ENCODE data around the gene GLRA1. TPM values are rescaled to one million over a fixed set of nuclear protein-coding genes. Genes with fewer than 3 reads are reported as not detected.

GLRA1 gene
- total and polyA plus RNA-seq, 3 experiments from 2014 or later, result not detected

DNA sequence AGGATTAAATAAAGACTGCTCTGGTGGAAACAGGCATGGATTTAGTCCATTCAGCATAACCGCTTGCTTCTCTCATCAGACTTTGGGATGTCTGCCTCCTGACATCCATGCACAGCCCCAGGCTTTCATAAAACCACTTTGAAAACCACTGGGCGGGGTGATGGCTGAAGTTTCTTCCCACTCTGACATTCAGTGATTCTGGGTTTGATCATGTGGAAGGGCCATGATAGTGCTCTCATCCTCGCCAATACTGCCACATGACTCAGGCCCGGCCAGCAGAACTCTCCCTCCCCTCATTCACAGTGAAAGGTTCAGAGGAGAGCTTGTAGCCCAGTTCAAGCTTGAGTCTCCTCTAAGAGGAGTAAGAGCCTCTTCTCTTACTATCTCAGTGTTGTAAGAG is 29.6 kb upstream of the GLRA1 start:
- Histone ChIP-seq H3K4me1 (ENCODE audit: insufficient read depth, low read length) (peaks cover 17% of the 10 kb centered on the region), H3K36me3 (ENCODE audit: insufficient read depth, low read length) (no peaks in the 10 kb centered on the region)
- H3K9me3 Mint-ChIP-seq, result no peaks in the 10 kb centered on the region

DNA sequence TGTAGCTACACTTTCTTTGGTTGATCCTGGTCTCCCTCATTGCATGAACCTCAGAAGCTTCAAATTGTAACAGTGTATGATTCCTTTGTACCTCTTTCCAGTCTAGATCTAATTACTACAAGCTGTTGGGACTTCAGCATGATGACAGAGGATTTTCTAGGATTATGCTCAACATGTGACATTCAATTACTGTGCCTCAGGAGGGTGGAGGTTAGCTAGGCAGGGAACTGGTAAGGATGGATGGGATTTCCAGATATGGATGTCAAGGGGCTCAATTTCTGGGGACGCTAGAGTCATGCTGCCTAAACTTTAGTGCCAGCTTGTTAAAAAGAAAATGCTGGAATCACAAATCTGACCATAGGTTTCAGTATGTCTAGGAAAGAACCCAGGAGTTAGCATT is 29.2 kb upstream of the GLRA1 start:
- H3K36me3 ChIP-seq (ENCODE audit: insufficient read depth, low read length), result no peaks in the 10 kb centered on the region
- Mint-ChIP-seq H3K4me3 (no peak overlapping the region), H3K4me1 (peaks cover 37 to 44% (median 42%) of the 10 kb centered on the region in 3 donors), H3K36me3 (peaks cover 0 to 4% (median 2%) of the 10 kb centered on the region in 3 donors), H3K9me3 (no peaks in the 10 kb centered on the region), H3K27ac (no peak overlapping the region), H3K27me3 (peaks cover under 1 to 13% of the 10 kb centered on the region in 2 donors)
- no peak for DNase-seq
- H3K4me3 ChIP-seq (ENCODE audit: low read length), result no peak overlapping the region
- H3K4me1 ChIP-seq (ENCODE audit: insufficient read depth, low read length), result peaks cover 17% of the 10 kb centered on the region
- H3K27ac ChIP-seq (ENCODE audit: low read depth, low read length), result no peak overlapping the region
- CTCF ChIA-PET, result no interaction called here
- H3K27me3 ChIP-seq (ENCODE audit: insufficient read depth, low read length, poor library complexity, severe bottlenecking), result no peaks in the 10 kb centered on the region
- POLR2A ChIA-PET, result no interaction called here
- H3K9me3 ChIP-seq (ENCODE audit: low read length), result no peaks in the 10 kb centered on the region

More for the DNA sequence above, 29.6 kb upstream of the GLRA1 start:
- Histone ChIP-seq H3K4me3 (ENCODE audit: low read length) (no peak overlapping the region), H3K9me3 (ENCODE audit: low read length) (no peaks in the 10 kb centered on the region), H3K27ac (ENCODE audit: low read depth, low read length) (no peak overlapping the region), H3K27me3 (ENCODE audit: insufficient read depth, low read length, poor library complexity, severe bottlenecking) (no peaks in the 10 kb centered on the region)
- DNase-seq, result no peak
- no peak overlapping the region for H3K4me3 Mint-ChIP-seq
- ChIA-PET CTCF (no interaction called here), POLR2A (no interaction called here)
- peaks cover 37 to 44% (median 39%) of the 10 kb centered on the region in 3 donors for H3K4me1 Mint-ChIP-seq
- peak overlapping the region in 1 of 8 donors; percentile 19 for H3K27ac Mint-ChIP-seq
- peaks cover 0 to 10% of the 10 kb centered on the region in 2 donors for H3K27me3 Mint-ChIP-seq
- H3K36me3 Mint-ChIP-seq, result peaks cover 0 to 4% (median 2%) of the 10 kb centered on the region in 3 donors

DNA sequence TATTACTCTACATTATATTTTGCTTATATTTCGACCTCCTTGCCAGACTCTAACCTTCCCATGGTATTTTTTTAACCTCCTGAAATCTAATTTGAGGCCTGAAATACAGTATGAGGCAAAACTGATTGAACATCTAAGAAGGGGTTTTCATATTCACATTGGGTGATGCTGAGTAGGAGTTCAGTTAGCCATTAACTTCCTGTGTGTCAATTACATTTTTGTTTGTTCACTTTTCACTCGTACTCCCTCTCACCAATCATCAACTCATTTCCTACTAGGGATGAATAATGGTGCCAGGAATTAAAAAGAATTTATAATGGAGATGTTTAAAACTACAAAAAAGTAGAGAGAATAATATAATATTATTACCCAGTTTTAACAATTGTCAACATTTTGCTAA is 27.6 kb upstream of the GLRA1 start:
- Histone ChIP-seq H3K27ac (ENCODE audit: low read depth, low read length) (no peak overlapping the region), H3K4me3 (ENCODE audit: low read length) (no peak overlapping the region), H3K36me3 (ENCODE audit: insufficient read depth, low read length) (no peaks in the 10 kb centered on the region), H3K9me3 (ENCODE audit: low read length) (no peaks in the 10 kb centered on the region), H3K27me3 (ENCODE audit: insufficient read depth, low read length, poor library complexity, severe bottlenecking) (no peaks in the 10 kb centered on the region), H3K4me1 (ENCODE audit: insufficient read depth, low read length) (peaks cover 14% of the 10 kb centered on the region)
- ChIA-PET POLR2A (no interaction called here), CTCF (no interaction called here)
- Mint-ChIP-seq H3K4me1 (peaks cover 38 to 44% (median 42%) of the 10 kb centered on the region in 3 donors), H3K36me3 (peaks cover 0 to 4% (median 2%) of the 10 kb centered on the region in 3 donors), H3K27ac (no peak overlapping the region), H3K27me3 (peaks cover 3 to 15% of the 10 kb centered on the region in 2 donors), H3K9me3 (no peaks in the 10 kb centered on the region), H3K4me3 (no peak overlapping the region)
- no peak for DNase-seq

DNA sequence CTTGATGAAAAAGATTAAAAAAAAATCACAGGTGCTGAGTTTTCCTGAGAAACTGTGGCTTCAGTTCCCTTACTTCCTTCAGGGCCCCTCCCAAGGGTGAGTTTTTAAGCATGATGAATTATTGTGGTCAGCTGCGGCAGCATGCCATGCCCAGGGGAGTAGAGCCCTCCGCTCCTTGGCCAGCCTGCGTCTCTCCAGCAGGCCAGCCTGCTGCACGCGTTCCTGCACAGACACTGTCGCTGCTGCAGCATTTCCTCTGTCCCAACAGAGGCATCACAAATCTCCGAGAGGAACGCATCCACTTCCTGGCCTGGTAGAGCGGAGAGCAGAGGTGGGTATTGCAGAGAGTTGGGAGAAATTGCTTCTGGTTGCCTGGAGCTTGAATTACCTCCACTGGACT is 26.1 kb upstream of the GLRA1 start:
- Mint-ChIP-seq H3K27me3 (peaks cover 3 to 21% of the 10 kb centered on the region in 2 donors), H3K4me1 (peaks cover 23 to 29% (median 27%) of the 10 kb centered on the region in 3 donors), H3K36me3 (peaks cover 0 to 4% (median 2%) of the 10 kb centered on the region in 3 donors), H3K4me3 (peak overlapping the region in 1 of 7 donors; percentile 9), H3K9me3 (no peaks in the 10 kb centered on the region), H3K27ac (no peak overlapping the region)
- H3K4me1 ChIP-seq (ENCODE audit: insufficient read depth, low read length), result no peaks in the 10 kb centered on the region
- H3K4me3 ChIP-seq (ENCODE audit: low read length), result no peak overlapping the region
- no peak for DNase-seq
- H3K27me3 ChIP-seq (ENCODE audit: insufficient read depth, low read length, poor library complexity, severe bottlenecking), result no peaks in the 10 kb centered on the region
- ChIA-PET CTCF (interaction anchor here (1.1 kb wide), 1 partner anchor 125 kb away, joined by 3 read pairs; no protein-coding TSS in a partner anchor), POLR2A (no interaction called here)
- no peak overlapping the region for H3K27ac ChIP-seq (ENCODE audit: low read depth, low read length)
- H3K9me3 ChIP-seq (ENCODE audit: low read length), result no peaks in the 10 kb centered on the region
- no peaks in the 10 kb centered on the region for H3K36me3 ChIP-seq (ENCODE audit: insufficient read depth, low read length)

DNA sequence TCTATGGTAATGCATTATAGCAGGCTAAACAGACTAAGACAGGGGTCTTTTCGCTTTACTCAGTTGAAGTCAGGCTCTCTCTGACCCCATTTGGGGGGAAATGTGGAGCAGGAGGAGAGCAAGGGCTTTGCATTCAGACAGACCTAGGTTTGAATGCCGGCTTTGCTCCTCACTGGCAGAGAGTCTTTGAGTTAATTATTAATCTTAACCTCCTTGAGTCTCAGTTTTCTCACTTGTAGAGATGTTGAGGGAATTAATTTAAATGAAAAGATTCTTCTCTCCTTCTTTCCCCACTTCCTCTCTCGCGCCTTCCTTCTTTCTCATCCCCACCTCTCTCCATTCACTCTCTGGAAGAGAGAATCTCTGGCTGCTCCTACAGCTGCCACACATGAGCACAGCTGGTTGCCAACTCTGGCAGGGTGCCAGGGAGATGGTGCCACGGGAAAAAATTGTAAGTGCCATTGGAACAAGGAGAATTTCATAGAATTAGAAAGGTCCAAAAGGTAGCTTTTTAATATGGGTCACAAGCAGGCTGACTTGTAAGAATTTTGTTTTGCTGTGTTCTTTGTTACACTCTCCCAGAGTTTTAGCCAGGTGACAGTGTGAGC is 25.2 kb upstream of the GLRA1 start:
- Mint-ChIP-seq H3K4me1 (peaks cover 17 to 22% (median 20%) of the 10 kb centered on the region in 3 donors), H3K27ac (no peak overlapping the region), H3K36me3 (peaks cover 0 to 3% (median 2%) of the 10 kb centered on the region in 3 donors), H3K9me3 (no peaks in the 10 kb centered on the region), H3K27me3 (peaks cover 3 to 24% of the 10 kb centered on the region in 2 donors), H3K4me3 (no peak overlapping the region)
- H3K27me3 ChIP-seq (ENCODE audit: insufficient read depth, low read length, poor library complexity, severe bottlenecking), result no peaks in the 10 kb centered on the region
- ChIA-PET POLR2A (no interaction called here), CTCF (interaction anchor here (1.1 kb wide), 1 partner anchor 124 kb away, joined by 3 read pairs; no protein-coding TSS in a partner anchor)
- no peak overlapping the region for H3K4me3 ChIP-seq (ENCODE audit: low read length)
- no peaks in the 10 kb centered on the region for H3K36me3 ChIP-seq (ENCODE audit: insufficient read depth, low read length)
- H3K4me1 ChIP-seq (ENCODE audit: insufficient read depth, low read length), result no peaks in the 10 kb centered on the region
- H3K27ac ChIP-seq (ENCODE audit: low read depth, low read length), result no peak overlapping the region
- no peak for DNase-seq
- H3K9me3 ChIP-seq (ENCODE audit: low read length), result no peaks in the 10 kb centered on the region

DNA sequence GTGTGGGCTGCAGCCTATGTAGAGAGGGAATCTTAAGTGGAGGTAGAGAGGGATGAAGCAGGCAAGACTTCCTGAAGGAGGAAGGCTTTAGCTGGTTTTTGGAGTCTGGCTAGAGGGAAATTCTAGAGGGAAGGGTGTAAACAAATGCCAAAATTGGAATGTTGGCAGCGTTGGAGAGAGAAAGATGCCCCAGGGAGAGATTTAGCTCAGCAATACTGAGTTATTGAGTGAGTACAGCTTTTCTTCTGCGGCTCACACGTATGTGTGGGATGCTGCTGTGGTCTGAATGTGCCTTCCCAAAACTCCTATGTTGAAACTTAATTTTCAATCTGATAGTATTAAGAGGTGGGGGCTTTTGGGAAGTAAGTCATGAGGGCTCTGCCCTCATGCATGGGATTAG is 24.5 kb upstream of the GLRA1 start:
- Mint-ChIP-seq H3K27ac (no peak overlapping the region), H3K27me3 (peaks cover 3 to 24% of the 10 kb centered on the region in 2 donors), H3K4me1 (peaks cover 17 to 22% (median 20%) of the 10 kb centered on the region in 3 donors), H3K4me3 (no peak overlapping the region), H3K36me3 (peaks cover 0 to 2% (median 0%) of the 10 kb centered on the region in 3 donors), H3K9me3 (no peaks in the 10 kb centered on the region)
- CTCF ChIA-PET, result no interaction called here
- Histone ChIP-seq H3K27ac (ENCODE audit: low read depth, low read length) (no peak overlapping the region), H3K36me3 (ENCODE audit: insufficient read depth, low read length) (no peaks in the 10 kb centered on the region), H3K4me1 (ENCODE audit: insufficient read depth, low read length) (no peaks in the 10 kb centered on the region), H3K9me3 (ENCODE audit: low read length) (no peaks in the 10 kb centered on the region), H3K4me3 (ENCODE audit: low read length) (no peak overlapping the region), H3K27me3 (ENCODE audit: insufficient read depth, low read length, poor library complexity, severe bottlenecking) (no peaks in the 10 kb centered on the region)
- POLR2A ChIA-PET, result no interaction called here
- no peak for DNase-seq

DNA sequence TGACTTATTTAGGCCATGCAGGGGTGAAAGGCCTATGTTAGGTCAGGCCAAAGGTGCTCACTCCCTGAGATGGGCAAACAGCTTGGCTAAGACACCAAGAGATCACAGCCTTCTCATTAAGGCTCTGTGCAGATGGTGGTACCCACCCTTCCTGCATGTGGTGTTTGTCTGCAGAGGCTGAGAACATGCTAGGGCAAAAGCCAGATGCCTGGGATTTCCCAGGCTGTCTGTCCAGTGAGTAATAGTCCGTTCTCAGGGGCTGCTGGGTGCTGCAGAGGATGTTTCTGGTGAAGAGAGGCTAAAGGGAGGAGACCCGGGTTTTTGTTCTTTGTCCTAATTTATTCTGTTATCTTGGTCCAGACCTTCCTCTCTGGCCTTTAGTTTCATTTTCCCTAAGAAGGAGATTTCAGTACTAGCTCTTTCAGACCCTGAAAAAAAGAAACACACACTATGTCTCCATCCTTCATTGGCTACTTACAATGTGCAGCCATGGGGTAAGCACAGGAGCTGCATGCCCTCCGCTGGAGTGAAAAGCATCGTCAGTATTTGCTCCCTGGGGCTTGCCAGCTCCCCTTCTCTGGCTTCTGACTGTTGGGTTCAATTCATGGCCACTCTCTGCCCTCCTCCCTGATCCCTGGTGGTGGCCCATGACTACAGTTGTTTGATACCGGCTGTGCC is 23.4 kb upstream of the GLRA1 start:
- Histone ChIP-seq H3K4me1 (ENCODE audit: insufficient read depth, low read length) (no peaks in the 10 kb centered on the region), H3K4me3 (ENCODE audit: low read length) (no peak overlapping the region), H3K27ac (ENCODE audit: low read depth, low read length) (no peak overlapping the region), H3K9me3 (ENCODE audit: low read length) (no peaks in the 10 kb centered on the region), H3K36me3 (ENCODE audit: insufficient read depth, low read length) (no peaks in the 10 kb centered on the region), H3K27me3 (ENCODE audit: insufficient read depth, low read length, poor library complexity, severe bottlenecking) (no peaks in the 10 kb centered on the region)
- Mint-ChIP-seq H3K27me3 (peaks cover 3 to 21% of the 10 kb centered on the region in 2 donors), H3K4me1 (peaks cover 17 to 22% (median 20%) of the 10 kb centered on the region in 3 donors), H3K27ac (peak overlapping the region in 1 of 8 donors; percentile 74), H3K36me3 (peaks cover 0 to 2% (median 0%) of the 10 kb centered on the region in 3 donors), H3K9me3 (no peaks in the 10 kb centered on the region), H3K4me3 (peak overlapping the region in 2 of 7 donors; percentile 20 to 51)
- POLR2A ChIA-PET, result no interaction called here
- DNase-seq, result no peak
- CTCF ChIA-PET, result no interaction called here

DNA sequence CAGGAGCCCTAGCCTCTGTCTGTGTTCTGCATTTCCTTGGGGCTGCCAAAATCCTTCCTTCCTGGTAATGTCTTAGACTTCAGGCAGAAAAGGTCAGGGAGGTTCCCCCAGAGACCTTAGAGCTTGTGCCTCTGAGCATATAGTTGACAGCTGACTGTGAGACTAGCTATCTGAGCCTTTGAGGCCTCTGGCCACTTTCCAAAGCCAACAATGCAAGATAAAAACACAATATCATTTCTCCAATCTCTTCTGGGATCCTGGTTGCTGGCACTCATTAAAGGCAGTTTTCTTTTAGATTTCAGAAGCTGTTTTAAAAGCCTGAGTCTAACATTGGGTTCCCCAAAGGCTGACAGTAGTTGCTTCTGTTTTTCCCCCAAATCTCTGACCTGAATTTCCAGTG is 13.2 kb upstream of the GLRA1 start:
- no peaks in the 10 kb centered on the region for H3K4me1 Mint-ChIP-seq
- Histone ChIP-seq H3K4me1 (ENCODE audit: insufficient read depth, low read length) (no peaks in the 10 kb centered on the region), H3K27me3 (ENCODE audit: insufficient read depth, low read length, poor library complexity, severe bottlenecking) (no peaks in the 10 kb centered on the region), H3K36me3 (ENCODE audit: insufficient read depth, low read length) (no peaks in the 10 kb centered on the region), H3K4me3 (ENCODE audit: low read length) (no peak overlapping the region), H3K27ac (ENCODE audit: low read depth, low read length) (no peak overlapping the region), H3K9me3 (ENCODE audit: low read length) (no peaks in the 10 kb centered on the region)
- no peak overlapping the region for H3K4me3 Mint-ChIP-seq
- ChIA-PET CTCF (interaction anchor here (1.0 kb wide), 1 partner anchor 205 kb away, joined by 5 read pairs; no protein-coding TSS in a partner anchor), POLR2A (no interaction called here)
- peaks cover 5 to 6% of the 10 kb centered on the region in 2 donors for H3K27me3 Mint-ChIP-seq
- no peak overlapping the region for H3K27ac Mint-ChIP-seq
- DNase-seq, result no peak
- peaks cover 10 to 19% (median 16%) of the 10 kb centered on the region in 5 donors for H3K9me3 Mint-ChIP-seq
- H3K36me3 Mint-ChIP-seq, result peaks cover 0 to 11% (median 0%) of the 10 kb centered on the region in 3 donors

All from CD8-positive, alpha-beta memory T cell (primary cell).